Stimulated activated naive CD4-positive, alpha-beta T cell treated with Interleukin-2 at 50 U/mL for 16 hours (primary cell): Measurements from ENCODE around the gene OR5K2.
A peak's percentile ranks its signal among the peaks of the same experiment; 100 is the strongest.

Source experiments
- DNase-seq: peaks from one replicate; lab custom pipeline; 2025; lab: John Stamatoyannopoulos, UW

OR5K2 gene

GRCh38 chr3:98522544-98523281, 25.2 kb downstream of the OR5K2 start, which contains the start of gene CLDND1:
Gene CLDND1 (minus strand): TSS chr3:98522902. CDS start chr3:98521424, 1,478 bp downstream.
- DNase-seq = peak; percentile 92

- no peak for DNase-seq
Measured at GRCh38 chr3:98525494-98525893, 28.0 kb downstream of the OR5K2 start.

DNA sequence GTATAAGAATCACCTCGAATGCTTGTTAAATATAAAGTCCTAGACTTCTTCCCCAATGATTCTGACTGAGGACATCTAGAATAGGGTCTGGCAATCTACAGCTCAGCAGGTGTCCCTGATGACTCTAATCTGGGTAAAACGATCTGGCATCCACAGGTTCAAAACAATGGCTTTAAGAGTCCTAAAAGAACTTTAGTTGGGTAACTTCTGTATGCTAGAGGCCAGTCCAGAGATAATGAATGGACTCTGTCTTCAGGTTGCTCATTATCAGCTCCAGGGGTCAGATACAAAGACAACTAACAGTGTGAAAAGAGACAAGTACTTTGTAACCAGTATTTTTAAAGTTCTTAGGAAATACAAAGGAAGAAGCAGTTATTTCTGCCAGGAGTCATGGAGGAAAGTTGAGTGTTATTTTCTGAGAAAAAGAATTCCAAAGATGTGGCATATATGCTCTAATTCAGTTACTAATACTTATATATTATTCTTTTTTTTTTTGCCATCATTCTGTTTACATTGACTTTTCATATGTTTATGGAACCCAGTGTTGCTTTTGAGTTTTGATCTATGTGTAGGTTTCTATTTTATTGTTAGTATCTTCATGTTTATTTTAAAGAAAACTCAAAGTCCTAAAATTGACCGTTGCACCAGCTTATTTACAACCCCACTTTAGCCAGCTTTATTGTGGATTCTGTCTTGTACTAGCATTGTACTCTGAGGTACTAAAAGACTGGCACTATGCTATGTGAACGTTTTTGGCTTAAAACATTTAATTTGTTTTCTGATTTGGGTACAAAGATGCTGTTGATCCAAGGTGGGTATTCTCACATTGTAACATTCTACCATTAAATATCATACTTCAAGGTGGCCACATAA, 31.2 kb downstream of the OR5K2 start:
- DNase-seq = no peak

GRCh38 chr3:98529856-98530459, 32.5 kb downstream of the OR5K2 start:
- DNase-seq = no peak

- no peak for DNase-seq
Measured at GRCh38 chr3:98530676-98531075, 33.2 kb downstream of the OR5K2 start.

DNA sequence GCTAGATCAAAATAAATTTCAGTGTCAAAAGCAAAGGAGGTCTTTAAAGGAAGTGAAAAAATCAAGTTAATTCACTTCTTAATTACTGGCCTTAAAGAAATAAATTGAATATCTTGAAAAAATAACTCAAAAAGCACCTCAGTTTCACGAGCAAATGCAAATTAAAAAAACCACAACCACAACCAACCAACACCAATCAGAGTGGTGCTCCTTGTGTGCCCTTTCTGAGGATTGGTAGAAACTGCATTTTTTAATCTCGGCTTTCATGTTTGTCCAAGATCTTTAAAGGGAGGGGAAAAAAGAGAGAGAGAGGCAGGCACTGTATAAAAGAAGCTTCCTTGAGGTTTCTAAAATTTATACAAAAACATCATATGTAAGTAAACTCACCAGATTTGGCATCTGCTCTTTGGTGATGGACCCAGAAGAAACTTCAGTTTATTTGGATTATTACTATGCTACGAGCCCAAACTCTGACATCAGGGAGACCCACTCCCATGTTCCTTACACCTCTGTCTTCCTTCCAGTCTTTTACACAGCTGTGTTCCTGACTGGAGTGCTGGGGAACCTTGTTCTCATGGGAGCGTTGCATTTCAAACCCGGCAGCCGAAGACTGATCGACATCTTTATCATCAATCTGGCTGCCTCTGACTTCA, 34.3 kb downstream of the OR5K2 start, which contains the start of gene GPR15:
GPR15 (plus strand) TSS at position 357 of the 653 bp plus-strand sequence; CDS start at position 413, 56 bp downstream.
- DNase-seq = no peak

DNA sequence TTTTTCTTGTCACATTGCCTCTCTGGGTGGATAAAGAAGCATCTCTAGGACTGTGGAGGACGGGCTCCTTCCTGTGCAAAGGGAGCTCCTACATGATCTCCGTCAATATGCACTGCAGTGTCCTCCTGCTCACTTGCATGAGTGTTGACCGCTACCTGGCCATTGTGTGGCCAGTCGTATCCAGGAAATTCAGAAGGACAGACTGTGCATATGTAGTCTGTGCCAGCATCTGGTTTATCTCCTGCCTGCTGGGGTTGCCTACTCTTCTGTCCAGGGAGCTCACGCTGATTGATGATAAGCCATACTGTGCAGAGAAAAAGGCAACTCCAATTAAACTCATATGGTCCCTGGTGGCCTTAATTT, 34.8 kb downstream of the OR5K2 start:
- DNase-seq = no peak

GRCh38 chr3:98532709-98533571, 35.5 kb downstream of the OR5K2 start:
- DNase-seq = no peak

DNA sequence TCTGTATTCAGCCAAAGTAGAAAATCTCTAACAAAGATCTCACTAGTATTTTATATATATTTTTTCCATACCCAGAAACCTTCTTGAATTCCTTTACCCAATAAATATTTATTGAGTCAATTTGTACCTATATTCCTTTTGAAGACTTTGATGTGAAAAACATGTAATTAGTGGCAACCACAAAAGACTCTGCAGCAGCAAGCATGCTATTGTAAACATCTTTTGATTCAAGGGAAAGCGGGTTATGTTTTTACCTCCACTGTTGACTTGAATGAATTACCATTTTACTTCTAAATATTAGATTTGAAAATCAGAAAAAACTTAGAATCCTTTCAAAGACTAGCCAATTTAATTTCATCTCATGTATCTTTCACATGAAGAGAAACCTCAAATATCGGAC, 36.7 kb downstream of the OR5K2 start:
- DNase-seq = no peak

- no peak for DNase-seq
Measured at GRCh38 chr3:98534734-98535133, 37.3 kb downstream of the OR5K2 start.

GRCh38 chr3:98536456-98537017, 39.1 kb downstream of the OR5K2 start:
- no peak for DNase-seq

- DNase-seq = no peak
Measured at GRCh38 chr3:98540346-98540745, 42.9 kb downstream of the OR5K2 start.

- DNase-seq = no peak
Measured at GRCh38 chr3:98541695-98542094, 44.2 kb downstream of the OR5K2 start.

DNA sequence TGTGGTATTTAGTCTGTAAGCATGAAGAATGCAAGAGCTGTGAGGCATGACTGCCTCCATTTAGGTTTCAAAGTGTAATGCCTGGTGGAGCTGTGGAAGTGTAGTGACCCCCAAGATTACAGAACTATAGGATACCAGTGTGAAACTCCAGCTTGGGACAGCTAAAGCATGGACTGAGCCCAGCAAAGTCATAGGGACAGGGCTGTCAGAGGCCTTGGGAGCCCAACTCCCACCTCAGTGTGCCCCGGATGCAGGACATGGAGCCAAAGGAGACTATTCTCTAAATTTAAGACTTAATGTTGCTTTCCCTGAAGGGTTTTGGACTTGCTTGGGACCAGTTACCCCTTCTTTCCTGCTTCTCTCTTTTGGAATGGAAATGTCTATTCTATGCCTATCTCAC, 45.1 kb downstream of the OR5K2 start:
- DNase-seq = no peak

- no peak for DNase-seq
Measured at GRCh38 chr3:98545940-98546339, 48.5 kb downstream of the OR5K2 start.
